ENCODE data around the gene C19orf44.
A peak's percentile ranks its signal among the peaks of the same experiment; 100 is the strongest.

C19orf44 gene

GRCh38 chr19:16527334-16527935, 31.2 kb downstream of the C19orf44 start:
- no peak overlapping the region for H3K4me2 ChIP-seq (ENCODE audit: low read depth, low read length, poor library complexity, severe bottlenecking)
- no peaks in the 10 kb centered on the region for H4K20me1 ChIP-seq (ENCODE audit: insufficient read depth, low read length, poor library complexity, severe bottlenecking)
- no peaks in the 10 kb centered on the region; the same call in 1 of the 2 replicates for H3K79me2 ChIP-seq (ENCODE audit: insufficient read depth, low read length)
- no peaks in the 10 kb centered on the region for H3K9me3 ChIP-seq (ENCODE audit: insufficient read depth, low read depth, low read length)
- no peak overlapping the region for H3K4me3 ChIP-seq (ENCODE audit: low read length, poor library complexity, severe bottlenecking)
- no peak overlapping the region for H3K9ac ChIP-seq (ENCODE audit: low read depth, low read length, poor library complexity, severe bottlenecking)
- no peak for TF ChIP-seq EZH2phosphoT487 (IDR thresholded peaks at IDR 0.05; ENCODE audit: borderline replicate concordance)
- no peak for TF ChIP-seq CTCF (conservative IDR thresholded peaks at IDR 0.05; ENCODE audit: low read length)
- no peaks in the 10 kb centered on the region for H3F3A ChIP-seq (ENCODE audit: low read depth)
- peaks cover 94% of the 10 kb centered on the region; the same call in 1 of the 2 replicates for H3K36me3 ChIP-seq (ENCODE audit: insufficient read depth, low read length)
- H3K4me1 ChIP-seq (ENCODE audit: insufficient read depth, low read length, poor library complexity, severe bottlenecking), result no peaks in the 10 kb centered on the region
- H3K9me2 ChIP-seq (replicated peaks; ENCODE audit: low read depth, low read length), result no peaks in the 10 kb centered on the region
- no peaks in the 10 kb centered on the region for H3K27me3 ChIP-seq (ENCODE audit: insufficient read depth, low read length, poor library complexity, severe bottlenecking)
- no peak overlapping the region for H2AFZ ChIP-seq (ENCODE audit: low read length)

- H4K20me1 ChIP-seq (ENCODE audit: insufficient read depth, low read length, poor library complexity, severe bottlenecking), result no peaks in the 10 kb centered on the region
- TF ChIP-seq CTCF (conservative IDR thresholded peaks at IDR 0.05; ENCODE audit: low read length) (peak; percentile 74), EZH2phosphoT487 (IDR thresholded peaks at IDR 0.05; ENCODE audit: borderline replicate concordance) (no peak)
- peaks cover 94% of the 10 kb centered on the region; the same call in 1 of the 2 replicates for H3K36me3 ChIP-seq (ENCODE audit: insufficient read depth, low read length)
- H3K4me2 ChIP-seq (ENCODE audit: low read depth, low read length, poor library complexity, severe bottlenecking), result no peak overlapping the region
- no peaks in the 10 kb centered on the region for H3K9me2 ChIP-seq (replicated peaks; ENCODE audit: low read depth, low read length)
- no peaks in the 10 kb centered on the region for H3K27me3 ChIP-seq (ENCODE audit: insufficient read depth, low read length, poor library complexity, severe bottlenecking)
- no peak overlapping the region for H3K4me3 ChIP-seq (ENCODE audit: low read length, poor library complexity, severe bottlenecking)
- no peak overlapping the region for H2AFZ ChIP-seq (ENCODE audit: low read length)
- H3K79me2 ChIP-seq (ENCODE audit: insufficient read depth, low read length), result no peaks in the 10 kb centered on the region; the same call in 1 of the 2 replicates
- H3K9me3 ChIP-seq (ENCODE audit: insufficient read depth, low read depth, low read length), result no peaks in the 10 kb centered on the region
- H3F3A ChIP-seq (ENCODE audit: low read depth), result no peaks in the 10 kb centered on the region
- no peak overlapping the region for H3K9ac ChIP-seq (ENCODE audit: low read depth, low read length, poor library complexity, severe bottlenecking)
- no peaks in the 10 kb centered on the region for H3K4me1 ChIP-seq (ENCODE audit: insufficient read depth, low read length, poor library complexity, severe bottlenecking)
Measured at GRCh38 chr19:16527971-16528521, 31.9 kb downstream of the C19orf44 start.

- no peak overlapping the region for H3K4me2 ChIP-seq (ENCODE audit: low read depth, low read length, poor library complexity, severe bottlenecking)
- H3K9me3 ChIP-seq (ENCODE audit: insufficient read depth, low read depth, low read length), result no peaks in the 10 kb centered on the region
- no peaks in the 10 kb centered on the region for H3K4me1 ChIP-seq (ENCODE audit: insufficient read depth, low read length, poor library complexity, severe bottlenecking)
- no peak overlapping the region for H2AFZ ChIP-seq (ENCODE audit: low read length)
- H3K27me3 ChIP-seq (ENCODE audit: insufficient read depth, low read length, poor library complexity, severe bottlenecking), result no peaks in the 10 kb centered on the region
- peaks cover 4% of the 10 kb centered on the region for H4K20me1 ChIP-seq (ENCODE audit: insufficient read depth, low read length, poor library complexity, severe bottlenecking)
- peaks cover 97% of the 10 kb centered on the region; the same call in 1 of the 2 replicates for H3K36me3 ChIP-seq (ENCODE audit: insufficient read depth, low read length)
- no peak overlapping the region for H3K4me3 ChIP-seq (ENCODE audit: low read length, poor library complexity, severe bottlenecking)
- no peak overlapping the region for H3K9ac ChIP-seq (ENCODE audit: low read depth, low read length, poor library complexity, severe bottlenecking)
- TF ChIP-seq EZH2phosphoT487 (IDR thresholded peaks at IDR 0.05; ENCODE audit: borderline replicate concordance) (no peak), CTCF (conservative IDR thresholded peaks at IDR 0.05; ENCODE audit: low read length) (no peak)
- no peaks in the 10 kb centered on the region for H3K9me2 ChIP-seq (replicated peaks; ENCODE audit: low read depth, low read length)
- no peaks in the 10 kb centered on the region for H3F3A ChIP-seq (ENCODE audit: low read depth)
- H3K79me2 ChIP-seq (ENCODE audit: insufficient read depth, low read length), result no peaks in the 10 kb centered on the region; the same call in 1 of the 2 replicates
Measured at GRCh38 chr19:16529466-16530144, 33.4 kb downstream of the C19orf44 start.
